Upper lobe of left lung (tissue), 4 donors: ENCODE measurements around the gene C6orf62.
"Not testable (repeated sequence)": the region's sequence is repeated elsewhere in the genome, so short reads cannot be mapped to it uniquely, and the experiment has no call there.

ENCODE experiments used
- CTCF ChIP-seq, 6 experiments: fragments of 450-650 bp in 4 of 6; fragments of 200-600 bp in 2 of 6; sonication (generic) in 2 of 6; IDR thresholded peaks; one replicate each; pipeline ENCODE4 v1.5.1; 2016 to 2019; ENCODE audit warnings: antibody characterized with exemption in 6 of 6
- POLR2A ChIP-seq, 4 donors: fragments of 450-650 bp; IDR thresholded peaks; one replicate each; pipeline ENCODE4 v1.5.1; 2016 to 2017; ENCODE audit warnings: antibody characterized with exemption in 4 of 4, mild to moderate bottlenecking in 2 of 4
- POLR2AphosphoS5 ChIP-seq, 2 donors: sonication (generic); formaldehyde crosslinking; IDR thresholded peaks; one replicate each; pipeline ENCODE4 v1.5.1; 2017; ENCODE audit warnings: antibody characterized with exemption in 2 of 2

GRCh38 chr6:24670492-24670891, 48.5 kb downstream of the C6orf62 start:
- TF ChIP-seq POLR2A, POLR2AphosphoS5, CTCF (IDR thresholded peaks at IDR 0.05): not testable (repeated sequence)
